Stromal cell of bone marrow (primary cell): ENCODE data around the gene MYO10.
A peak's percentile ranks its signal among the peaks of the same experiment; 100 is the strongest.

Experiments used
- DNase-seq: peaks from one replicate; pipeline ENCODE4 v3.0.0-alpha.2; 2012; ENCODE audit warnings: low read depth

MYO10 gene

DNA sequence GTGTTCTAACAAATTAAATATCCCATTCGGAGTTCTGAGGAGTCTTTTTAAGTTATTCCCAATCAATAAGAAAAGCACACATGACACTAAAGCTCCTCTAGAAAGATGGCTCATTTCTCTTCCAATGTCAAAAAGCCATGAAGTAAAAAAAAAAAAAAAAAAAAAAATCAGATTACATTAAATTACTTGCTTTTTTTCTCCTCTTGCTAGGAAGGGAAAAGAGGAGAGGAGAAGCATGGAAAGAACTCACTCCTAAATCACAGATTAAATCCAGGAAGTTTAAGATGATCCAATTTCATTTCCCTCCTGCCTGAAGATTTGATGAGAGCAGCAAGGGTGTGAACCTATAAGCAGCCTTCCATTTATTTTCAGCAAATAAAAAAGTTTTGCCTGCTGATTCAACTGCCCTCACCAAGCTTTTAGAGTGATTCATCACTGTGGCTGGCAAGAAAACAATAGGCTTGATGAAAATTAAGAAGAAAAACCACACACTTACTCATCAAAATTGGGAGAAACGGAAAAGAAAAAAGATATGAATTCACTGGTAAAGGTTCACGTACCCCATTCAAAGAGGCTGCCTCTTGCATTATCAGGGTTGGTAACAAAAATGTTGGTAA is 19.7 kb downstream of the MYO10 start:
- DNase-seq, result peak; percentile 97

DNA sequence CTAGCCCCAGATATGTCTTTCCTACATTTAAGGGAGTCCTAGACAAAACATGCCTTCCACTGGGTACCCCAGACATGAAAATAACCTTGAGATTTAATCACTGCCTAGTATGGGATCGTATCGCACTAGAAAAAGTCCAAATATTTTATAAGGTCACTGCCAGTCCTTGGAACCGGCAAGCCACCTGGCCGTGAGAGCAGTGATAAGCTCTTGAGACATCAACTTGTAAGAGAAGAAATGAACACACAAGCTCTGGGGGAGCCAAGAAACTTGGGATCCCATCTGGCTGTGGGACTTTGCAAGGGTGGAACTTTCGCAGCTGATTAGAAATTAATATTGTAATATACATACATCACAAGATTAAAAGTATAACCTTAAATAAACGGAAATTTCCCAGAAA is 21.5 kb downstream of the MYO10 start:
- DNase-seq, result no peak

DNA sequence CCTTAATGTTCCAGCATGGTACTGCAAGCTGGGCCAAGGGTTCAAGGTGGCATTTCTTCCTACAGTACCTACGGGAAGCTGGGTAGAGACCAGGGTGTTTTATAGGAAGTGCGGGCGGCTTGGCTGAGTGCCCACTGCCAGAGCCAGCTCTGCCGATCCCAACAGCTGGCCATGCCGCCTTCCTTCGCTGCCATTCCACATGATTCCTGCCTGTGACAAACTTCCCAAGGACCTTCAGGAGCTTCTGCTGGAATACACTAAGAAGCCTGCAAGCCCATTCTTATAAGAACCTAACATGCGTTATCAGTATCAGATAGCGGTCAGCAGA is 22.0 kb downstream of the MYO10 start:
- DNase-seq, result no peak

DNA sequence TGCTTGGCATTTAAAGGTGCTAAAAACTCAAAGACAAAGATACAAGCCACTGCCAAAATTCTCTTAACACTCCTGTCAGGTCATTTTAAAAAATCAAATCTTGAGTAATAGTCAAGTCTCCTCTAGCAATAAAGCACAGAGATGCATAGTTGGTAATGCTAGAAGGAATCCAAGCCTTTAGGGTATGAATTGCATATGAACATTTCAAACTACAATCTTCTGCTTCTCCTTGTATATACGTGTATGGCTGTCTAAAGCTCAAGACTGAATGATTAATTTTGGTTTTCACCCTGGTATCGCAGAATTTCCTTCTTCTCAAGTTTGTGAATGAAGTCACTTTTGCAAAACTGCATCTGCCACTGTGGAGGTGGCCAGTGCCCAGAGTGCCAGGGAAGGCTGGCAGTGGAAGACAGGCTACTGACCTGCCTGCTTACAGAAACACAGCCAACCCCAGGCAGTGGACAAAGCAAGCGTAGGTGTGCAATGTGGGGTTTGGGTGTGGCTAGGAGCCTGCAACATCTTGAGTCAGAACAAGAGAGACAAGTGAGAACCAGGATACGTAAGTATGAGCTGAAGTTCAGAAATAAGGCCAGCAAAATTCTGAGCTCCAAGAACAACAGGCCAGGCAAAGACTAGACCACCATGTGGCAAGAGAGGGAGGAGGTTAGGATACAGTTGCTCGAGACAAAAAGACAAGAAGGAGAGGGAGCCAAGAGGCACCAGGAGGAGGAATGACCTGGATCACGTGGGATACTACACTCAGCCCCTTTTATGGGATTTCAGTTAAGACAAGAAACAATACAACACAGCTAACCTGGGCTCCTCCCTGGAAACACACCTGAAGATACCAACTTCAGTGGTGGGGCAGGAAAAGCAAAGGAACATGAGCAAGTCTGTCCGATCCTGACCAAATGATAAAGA is 22.6 kb downstream of the MYO10 start:
- no peak for DNase-seq

DNA sequence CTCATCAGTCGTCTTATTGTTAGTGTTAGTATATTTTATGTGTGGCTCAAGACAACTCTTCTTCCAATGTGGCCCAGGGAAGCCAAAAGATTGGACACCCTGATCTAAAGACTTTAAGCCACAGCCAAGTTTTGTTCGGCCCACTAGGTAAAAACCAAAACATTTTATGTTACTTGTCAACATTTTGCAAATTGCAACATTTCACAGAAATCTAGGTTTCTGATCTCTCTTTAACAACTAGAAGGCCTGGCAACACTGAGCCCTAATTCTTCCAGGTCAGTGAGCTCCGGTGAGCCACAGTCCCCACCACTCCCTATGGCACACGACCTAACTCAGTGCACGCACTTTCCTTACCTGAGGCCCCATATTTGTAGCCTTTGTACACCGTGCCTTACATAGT is 24.0 kb downstream of the MYO10 start:
- no peak for DNase-seq

DNA sequence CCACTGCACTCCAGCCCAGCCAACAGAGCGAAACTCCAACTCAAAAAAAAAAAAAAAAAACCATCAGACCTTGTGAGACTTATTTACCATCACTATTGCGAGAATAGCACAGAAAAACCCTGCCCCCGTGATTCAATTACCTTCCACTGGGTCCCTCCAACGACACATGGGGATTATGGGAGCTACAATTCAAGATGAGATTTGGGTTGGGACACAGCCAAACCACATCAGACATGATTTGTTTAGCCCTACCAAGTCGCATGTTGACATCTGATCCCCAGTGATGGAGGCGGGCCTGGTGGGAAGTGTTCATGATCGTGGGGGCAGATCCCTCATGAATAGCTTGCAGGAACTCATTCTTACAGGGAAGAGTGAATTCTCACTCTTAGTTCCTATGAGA is 26.6 kb downstream of the MYO10 start:
- no peak for DNase-seq

DNA sequence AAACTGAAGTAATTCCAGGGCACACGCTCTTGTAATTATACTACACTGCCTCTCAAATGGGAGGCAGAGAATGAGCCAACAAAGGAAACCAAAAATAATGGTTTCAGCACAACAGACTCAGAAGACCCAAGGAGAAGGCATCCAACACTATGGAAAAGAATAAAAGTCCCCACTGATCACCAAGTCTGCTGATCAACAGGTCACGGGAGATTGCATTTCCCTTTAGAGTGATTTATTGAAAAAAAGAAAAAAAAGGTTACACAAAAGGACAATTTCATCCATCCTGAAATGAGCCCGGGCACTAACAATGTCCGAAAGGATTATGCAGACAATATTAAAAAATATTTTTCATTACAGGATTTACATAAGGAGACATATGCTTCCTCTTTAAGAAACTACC is 28.8 kb downstream of the MYO10 start:
- no peak for DNase-seq

DNA sequence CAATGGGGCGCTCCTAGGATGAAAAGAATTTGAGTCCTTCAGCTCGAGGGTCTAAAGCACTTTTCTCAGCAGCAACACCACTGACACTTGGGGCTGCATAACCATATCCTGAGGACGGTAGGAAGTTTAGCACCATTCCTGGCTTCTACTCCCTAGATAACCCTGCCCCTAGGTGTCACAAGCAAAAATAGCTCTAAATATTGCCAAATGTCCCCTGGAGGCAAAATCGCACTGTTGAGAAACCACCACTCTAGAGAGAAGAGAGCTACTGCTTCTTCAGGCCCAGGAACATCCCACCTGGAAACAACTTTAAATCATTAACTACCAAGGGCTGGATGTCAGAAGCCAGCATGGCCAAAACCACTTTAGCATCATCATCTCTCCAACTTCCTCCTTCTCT is 29.8 kb downstream of the MYO10 start:
- no peak for DNase-seq

DNA sequence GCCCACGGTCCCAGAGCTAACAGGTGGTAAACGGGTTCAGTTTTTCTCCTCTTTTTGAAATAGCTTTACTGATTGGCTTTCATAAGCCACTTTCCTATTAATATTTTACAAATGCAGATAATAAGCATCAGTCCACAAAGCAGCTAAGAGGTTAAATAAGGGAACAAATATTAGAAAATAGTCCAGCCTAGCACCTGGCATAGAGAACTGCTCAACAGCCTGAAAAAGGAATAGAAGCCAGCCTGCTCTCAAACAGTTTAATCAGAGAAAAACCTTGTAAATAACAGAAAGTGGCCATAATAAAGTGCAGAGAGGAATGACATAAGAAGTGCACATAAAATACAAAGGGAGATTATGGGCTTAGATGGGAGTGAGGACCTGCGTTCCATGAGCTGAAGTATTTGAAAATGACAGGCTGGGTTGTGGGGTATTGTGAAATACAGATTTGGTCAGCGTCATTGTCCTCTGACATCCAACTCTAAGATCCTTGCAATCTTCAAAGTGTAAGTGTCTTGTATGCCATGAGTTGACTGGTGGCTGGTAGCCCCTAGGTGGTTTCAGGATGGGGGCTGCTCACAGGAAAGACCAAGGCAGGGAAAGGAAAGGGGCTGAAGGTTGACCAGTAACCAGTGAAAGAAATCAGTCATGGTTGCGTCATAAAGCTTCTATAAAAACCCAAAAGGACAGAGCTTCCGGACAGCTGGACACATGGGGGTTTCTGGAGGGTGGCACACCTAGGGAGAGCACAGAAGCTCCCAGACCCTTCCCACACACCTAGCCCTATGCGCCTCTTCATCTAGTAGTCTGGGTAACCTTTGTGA is 32.4 kb downstream of the MYO10 start:
- no peak for DNase-seq

DNA sequence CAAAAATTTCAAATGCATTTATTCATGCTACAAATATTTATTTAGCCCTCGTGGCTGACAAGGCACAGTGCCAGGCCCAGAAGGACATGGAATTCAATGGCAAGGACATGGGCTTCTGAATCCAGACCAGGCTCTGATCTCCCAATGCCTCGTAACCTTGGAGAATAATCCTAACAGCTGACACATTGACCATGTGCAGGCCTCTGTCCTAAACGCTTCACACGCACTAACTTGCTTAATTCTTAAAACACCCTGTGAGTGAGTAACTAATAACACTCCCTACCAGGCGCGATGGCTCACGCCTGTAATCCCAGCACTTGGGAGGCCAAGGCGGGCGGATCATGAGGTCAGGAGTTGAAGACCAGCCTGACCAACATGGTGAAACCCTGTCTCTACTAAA is 33.2 kb downstream of the MYO10 start:
- DNase-seq, result no peak

DNA sequence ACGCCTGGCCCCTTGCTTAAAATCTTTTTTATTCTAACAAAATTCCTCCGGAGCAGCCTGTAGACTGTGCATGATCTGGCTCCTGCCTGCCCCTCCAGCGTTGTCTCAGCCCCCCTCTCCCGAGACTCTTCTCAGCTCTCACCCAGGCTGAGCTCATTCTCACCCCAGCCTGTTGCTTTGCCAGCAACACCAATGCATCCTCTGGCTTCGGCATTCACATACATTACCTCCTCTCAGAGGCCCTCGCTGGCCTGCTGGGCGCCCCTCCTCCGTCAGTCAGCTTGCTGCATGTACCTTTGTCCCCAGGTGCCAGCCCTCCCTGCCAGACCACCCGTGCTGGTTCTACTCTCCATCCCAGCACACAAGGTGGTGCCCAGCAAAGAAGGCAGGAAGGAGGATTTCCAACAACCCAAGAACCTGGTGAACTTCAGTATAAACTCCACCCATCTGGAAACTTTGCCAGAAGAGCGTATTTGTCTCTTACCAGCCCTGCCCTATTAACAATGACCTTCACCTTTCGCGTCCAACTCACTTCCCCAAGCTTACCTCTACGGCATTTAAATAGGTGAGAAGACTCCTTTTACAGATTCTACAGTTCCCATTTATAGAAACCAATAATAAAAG is 35.0 kb downstream of the MYO10 start:
- no peak for DNase-seq

DNA sequence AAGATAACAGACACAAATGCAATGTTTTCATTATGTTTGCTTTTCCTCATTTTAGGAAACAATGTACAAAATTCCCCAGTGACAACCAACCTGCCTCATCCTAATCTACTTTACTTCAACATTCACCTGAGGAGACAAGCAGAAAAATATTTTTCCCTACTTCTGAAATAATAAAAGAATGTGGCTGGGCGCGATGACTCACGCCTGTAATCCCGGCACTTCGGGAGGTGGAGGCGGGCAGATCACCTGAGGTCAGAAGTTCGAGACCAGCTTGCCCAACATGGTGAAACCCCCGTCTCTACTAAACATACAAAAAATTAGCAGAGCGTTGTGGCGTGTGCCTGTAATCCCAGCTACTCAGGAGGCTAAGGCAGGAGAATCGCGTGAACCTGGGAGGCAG is 36.9 kb downstream of the MYO10 start:
- no peak for DNase-seq

DNA sequence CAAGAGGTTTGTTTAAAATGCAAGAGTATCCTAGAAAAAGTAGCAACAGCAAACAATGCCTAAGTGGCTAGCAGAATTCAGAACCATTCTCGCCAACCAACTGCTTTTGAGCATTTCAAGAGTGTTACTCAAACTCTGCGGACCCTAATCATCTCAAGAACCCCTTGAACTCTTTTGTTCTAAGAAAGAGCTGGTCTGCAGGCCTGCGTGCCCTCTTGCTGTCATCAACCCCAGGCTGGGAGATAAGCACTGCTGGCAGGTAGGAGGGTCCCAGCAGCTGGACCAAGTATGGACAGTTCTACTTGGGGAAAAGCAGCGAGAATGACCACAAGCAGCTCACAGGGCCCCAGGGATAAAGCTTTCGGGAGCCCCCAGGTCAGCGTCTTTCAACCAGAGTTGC is 38.3 kb downstream of the MYO10 start:
- no peak for DNase-seq

DNA sequence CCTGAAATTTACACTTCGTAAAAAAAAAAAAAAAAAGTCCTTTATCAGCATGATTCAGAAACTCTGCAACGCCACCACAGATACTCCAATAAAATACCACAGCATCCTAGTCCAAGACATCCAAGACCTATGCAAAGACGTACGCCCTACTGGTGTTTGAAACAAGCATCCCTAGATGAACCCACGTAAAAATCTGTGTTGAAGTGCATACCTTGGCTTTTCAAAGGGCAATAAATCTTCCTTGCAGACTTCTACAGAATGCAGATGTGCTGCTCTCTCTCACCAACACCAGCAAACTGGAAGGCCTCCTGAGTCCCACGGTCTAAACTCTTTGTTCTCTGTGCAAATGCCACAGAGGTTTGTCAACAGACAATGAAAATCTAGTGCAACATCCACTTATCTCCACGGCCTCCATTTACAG is 38.8 kb downstream of the MYO10 start:
- DNase-seq, result no peak

DNA sequence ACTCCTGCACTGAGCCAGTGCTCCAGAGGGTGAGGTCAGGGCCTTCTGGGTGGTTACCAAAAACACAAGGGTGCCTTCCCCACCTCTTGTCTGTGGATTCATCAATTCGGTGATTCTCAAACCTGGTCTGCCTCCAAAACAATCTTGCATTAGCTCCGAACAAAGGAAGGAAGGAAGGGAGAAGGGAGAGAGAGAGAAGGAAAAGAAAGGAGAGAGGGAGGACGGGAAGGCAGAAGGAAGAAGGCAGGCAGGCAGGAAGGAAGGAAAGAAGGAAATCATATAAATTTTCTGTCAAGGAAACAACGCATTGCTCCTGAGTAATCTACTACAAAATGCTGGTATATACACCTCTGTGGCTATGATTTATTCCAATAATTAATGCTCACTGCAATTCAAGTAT is 39.3 kb downstream of the MYO10 start:
- no peak for DNase-seq

DNA sequence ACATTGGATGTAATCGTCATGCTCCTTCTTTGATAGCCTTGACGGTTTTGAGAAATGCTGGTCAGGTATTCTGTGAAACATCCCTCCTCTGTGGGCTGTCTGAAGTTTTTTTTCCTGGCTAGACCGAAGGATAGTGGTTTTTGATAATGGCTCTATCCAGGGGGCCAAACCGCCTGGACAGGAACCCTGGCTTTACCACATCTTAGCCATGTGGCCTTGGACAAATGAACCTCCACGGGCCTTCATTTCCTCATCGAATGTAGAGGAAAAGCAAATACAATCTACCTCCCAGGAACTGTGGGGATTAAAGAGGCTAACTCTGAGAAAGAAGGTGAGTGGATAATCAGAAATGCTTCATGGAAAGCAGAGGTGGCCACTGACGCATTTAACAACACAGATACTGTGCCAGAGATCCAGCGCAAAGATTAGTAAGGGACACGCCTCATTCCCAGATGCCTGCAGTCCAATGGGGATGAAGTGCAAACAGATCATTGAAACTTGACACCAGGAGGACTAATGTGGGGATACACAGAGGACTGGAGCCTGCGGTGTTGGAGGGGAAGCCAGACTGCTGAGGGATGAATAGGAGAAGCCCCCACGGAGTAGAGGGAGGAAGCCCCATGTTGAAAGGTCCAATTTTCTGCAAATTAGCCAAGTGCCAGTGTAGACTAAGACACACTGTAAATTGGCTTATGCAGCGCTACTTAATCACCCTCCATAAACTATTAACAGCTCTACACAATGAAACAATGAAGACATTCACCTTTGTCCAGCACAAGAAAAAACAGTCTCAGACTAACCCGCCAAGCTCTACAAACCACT is 41.6 kb downstream of the MYO10 start:
- DNase-seq, result peak; percentile 75

DNA sequence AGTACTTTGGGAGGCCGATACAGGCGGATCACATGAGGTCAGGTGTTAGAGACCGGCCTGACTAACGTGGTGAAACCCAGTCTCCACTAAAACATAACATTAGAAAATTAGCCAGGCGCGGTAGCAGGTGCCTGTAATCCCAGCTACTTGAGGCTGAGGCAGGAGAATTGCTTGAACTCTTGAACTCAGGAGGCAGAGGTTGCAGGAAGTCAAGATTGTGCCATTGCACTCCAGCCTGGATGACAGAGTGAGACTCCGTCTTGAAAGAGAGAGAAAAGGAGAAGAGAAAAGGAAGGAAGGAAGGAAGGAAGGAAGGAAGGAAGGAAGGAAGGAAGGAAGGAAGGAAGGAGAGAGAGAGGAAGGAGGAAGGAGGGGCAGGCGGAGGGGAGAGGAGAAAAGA is 45.1 kb downstream of the MYO10 start:
- DNase-seq, result no peak

DNA sequence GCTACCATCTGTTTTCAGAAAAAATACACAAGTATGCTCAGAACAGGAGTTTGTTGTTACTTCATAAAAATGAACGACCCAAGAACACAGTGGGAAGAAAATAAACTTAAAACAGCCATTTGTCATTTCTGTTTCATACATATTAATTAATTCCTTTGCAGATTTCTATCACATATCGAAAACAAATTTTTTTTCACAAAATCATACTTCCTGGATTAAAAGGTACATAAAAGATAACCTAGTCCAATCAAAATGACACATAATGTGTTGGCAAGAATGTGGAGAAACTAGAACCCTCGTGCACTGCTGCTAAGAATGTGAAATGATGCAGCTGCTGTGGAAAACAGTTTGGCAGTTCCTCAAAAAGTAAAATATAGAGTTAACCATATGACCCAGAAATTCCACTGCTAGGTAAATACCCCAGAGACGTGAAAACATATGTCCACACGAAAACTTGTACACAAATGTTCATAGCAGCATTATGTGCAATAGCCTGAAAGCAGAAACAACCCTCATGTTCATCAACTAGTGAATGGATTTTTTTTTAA is 46.0 kb downstream of the MYO10 start:
- no peak for DNase-seq

DNA sequence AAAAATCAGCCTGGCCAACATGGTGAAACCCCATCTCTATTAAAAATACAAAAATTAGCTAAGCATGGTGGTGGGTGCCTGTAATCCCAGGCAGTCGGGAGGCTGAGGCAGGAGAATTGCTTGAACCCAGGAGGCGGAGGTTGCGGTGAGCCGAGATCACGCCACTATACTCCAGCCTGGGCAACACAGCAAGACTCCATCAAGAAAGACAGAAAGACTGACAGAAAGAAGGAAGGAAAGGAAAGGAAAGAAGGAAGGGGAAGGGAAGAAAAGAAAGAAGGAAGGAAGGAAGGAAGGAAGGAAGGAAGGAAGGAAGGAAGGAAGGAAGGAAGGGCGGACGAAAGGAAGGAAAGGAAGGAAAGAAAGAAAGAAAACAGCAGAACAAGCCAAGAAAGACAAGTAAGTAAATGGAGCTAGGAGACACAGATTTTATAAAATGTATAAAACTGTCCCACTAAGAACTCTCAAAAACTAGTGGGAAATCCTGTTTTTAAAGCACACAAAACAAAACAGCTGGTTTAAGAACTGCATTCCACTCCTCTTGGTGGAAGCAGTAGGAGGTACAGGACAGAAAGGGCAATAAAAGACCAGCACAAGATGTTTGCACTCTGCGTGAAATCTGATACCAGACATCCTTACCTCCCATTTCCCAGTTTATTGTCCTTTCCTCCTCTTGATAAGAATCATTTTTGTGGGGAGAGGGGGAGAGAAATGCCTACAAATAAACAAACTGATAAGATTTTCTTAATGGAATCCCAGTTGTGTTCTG is 46.7 kb downstream of the MYO10 start:
- no peak for DNase-seq

DNA sequence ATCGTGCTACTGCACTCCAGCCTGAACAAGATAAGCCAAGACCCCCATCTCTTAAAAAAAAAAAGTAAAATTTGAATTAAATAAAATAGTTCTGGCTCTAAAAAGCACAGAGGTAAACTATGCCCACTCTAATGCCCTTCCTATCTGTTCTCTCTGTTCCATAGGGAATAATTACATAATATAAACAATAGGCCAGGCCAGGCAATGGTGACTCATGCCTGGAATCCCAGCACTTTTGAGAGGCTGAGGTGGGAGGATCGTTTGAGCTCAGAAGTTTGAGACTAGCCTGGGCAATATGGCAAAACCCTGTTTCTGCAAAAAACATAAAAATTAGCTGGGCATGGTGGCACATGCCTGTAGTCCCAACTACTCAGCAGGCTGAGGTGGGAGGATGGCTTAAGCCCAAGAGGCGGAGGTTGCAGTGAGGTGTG is 47.4 kb downstream of the MYO10 start:
- peak; percentile 48 for DNase-seq
